ENCODE data around the gene HEXIM2. TPM values are rescaled to one million over a fixed set of nuclear protein-coding genes. Genes with fewer than 3 reads are reported as not detected.

HEXIM2 gene
- total RNA-seq, 1 experiment from 2014 or later = 11.9 TPM

GRCh38 chr17:45148183-45149036 is 13.3 kb upstream of the HEXIM2 start, which contains the start of gene HEXIM1 (continued):
- no peak for TF ChIP-seq E2F5 (CRISPR knock-in tag; IDR thresholded peaks at IDR 0.05)
- no peak for TF ChIP-seq ZNF512 (CRISPR knock-in tag; IDR thresholded peaks at IDR 0.05; ENCODE audit: borderline replicate concordance)
- 0 out of 2 replicates have a peak, but pooled peaks have one; percentile 48 for TF ChIP-seq CBFB (CRISPR knock-in tag; IDR thresholded peaks at IDR 0.05; ENCODE audit: low read depth)
- TF ChIP-seq ZNF423 (CRISPR knock-in tag; IDR thresholded peaks at IDR 0.05) = no peak
- TF ChIP-seq ZNF532 (CRISPR knock-in tag; IDR thresholded peaks at IDR 0.05; ENCODE audit: borderline replicate concordance) = no peak
- TF ChIP-seq PRRX2 (CRISPR knock-in tag; IDR thresholded peaks at IDR 0.05) = peak; percentile 91
- no peak for TF ChIP-seq CTCF (IDR thresholded peaks at IDR 0.05)
- no peak for TF ChIP-seq ZNF219 (CRISPR knock-in tag; IDR thresholded peaks at IDR 0.05; ENCODE audit: borderline replicate concordance)
- no peak for TF ChIP-seq TEAD4 (CRISPR knock-in tag; IDR thresholded peaks at IDR 0.05)
- no peak for TF ChIP-seq SMAD4 (CRISPR knock-in tag; IDR thresholded peaks at IDR 0.05)
- no peak for TF ChIP-seq ATF1 (CRISPR knock-in tag; IDR thresholded peaks at IDR 0.05)
- no peak for TF ChIP-seq SMAD3 (CRISPR knock-in tag; IDR thresholded peaks at IDR 0.05; ENCODE audit: borderline replicate concordance)
- no peak for TF ChIP-seq ATF2 (CRISPR knock-in tag; IDR thresholded peaks at IDR 0.05; ENCODE audit: borderline replicate concordance, low read depth)
- TF ChIP-seq SP1 (CRISPR knock-in tag; conservative IDR thresholded peaks at IDR 0.05) = peak; percentile 77
- TF ChIP-seq ATF3 (CRISPR knock-in tag; conservative IDR thresholded peaks at IDR 0.05) = no peak
- TF ChIP-seq TEAD1 (CRISPR knock-in tag; IDR thresholded peaks at IDR 0.05) = peak; percentile 78
- no peak for TF ChIP-seq MLX (CRISPR knock-in tag; IDR thresholded peaks at IDR 0.05)
- no peak for TF ChIP-seq KAT7 (CRISPR knock-in tag; IDR thresholded peaks at IDR 0.05; ENCODE audit: borderline replicate concordance)
- TF ChIP-seq E2F1 (CRISPR knock-in tag; IDR thresholded peaks at IDR 0.05) = no peak
- TF ChIP-seq ZNF263 (CRISPR knock-in tag; IDR thresholded peaks at IDR 0.05; ENCODE audit: low read depth) = peak; percentile 97
- peak; percentile 71; the same call in 1 of the 2 replicates for TF ChIP-seq NFE2L1 (CRISPR knock-in tag; IDR thresholded peaks at IDR 0.05)
- TF ChIP-seq ESRRA (CRISPR knock-in tag; IDR thresholded peaks at IDR 0.05; ENCODE audit: borderline replicate concordance) = no peak
- TF ChIP-seq TCF7 (CRISPR knock-in tag; IDR thresholded peaks at IDR 0.05; ENCODE audit: low read depth) = no peak

All from WTC11 (cell line).